ENCODE results near the gene OR10R2.
"Not testable (repeated sequence)": the region's sequence is repeated elsewhere in the genome, so short reads cannot be mapped to it uniquely, and the experiment has no call there.

The OR10R2 gene

GRCh38 chr1:158471920-158472319 is at the start of gene OR10R2:
OR10R2 (plus strand) TSS chr1:158472220; CDS start chr1:158472326, 106 bp downstream.
- ChIA-PET POLR2A (no interaction called here), CTCF (no interaction called here)
- TF ChIP-seq CTCF (IDR thresholded peaks at IDR 0.05; ENCODE audit: insufficient read depth, low read length, missing control alignments), result no peak
- H3K4me3 ChIP-seq (ENCODE audit: low read depth, low read length), result no peak within 1 kb of the TSS
- DNase-seq (ENCODE audit: low read depth, low spot score), result no peak

- no peak for DNase-seq (ENCODE audit: low read depth, low spot score)
- H3K4me3 ChIP-seq (ENCODE audit: low read depth, low read length), result no peak overlapping the region
- no peak for TF ChIP-seq CTCF (IDR thresholded peaks at IDR 0.05; ENCODE audit: insufficient read depth, low read length, missing control alignments)
- ChIA-PET CTCF (no interaction called here), POLR2A (no interaction called here)
Measured at GRCh38 chr1:158425027-158425426, 47.0 kb upstream of the OR10R2 start.

- CTCF ChIA-PET, result no interaction called here
- DNase-seq (ENCODE audit: low read depth, low spot score), result no peak
- POLR2A ChIA-PET, result no interaction called here
- no peak for TF ChIP-seq CTCF (IDR thresholded peaks at IDR 0.05; ENCODE audit: insufficient read depth, low read length, missing control alignments)
- H3K4me3 ChIP-seq (ENCODE audit: low read depth, low read length), result no peak within 1 kb of the TSS
Measured at GRCh38 chr1:158426137-158426536, 45.9 kb upstream of the OR10R2 start, which contains the start of gene OR10K2. OR10K2 (minus strand) TSS chr1:158426237; CDS start chr1:158420866, 5,371 bp downstream.

GRCh38 chr1:158430163-158430562 is 41.9 kb upstream of the OR10R2 start:
- DNase-seq (ENCODE audit: low read depth, low spot score); CTCF ChIA-PET; POLR2A ChIA-PET; H3K4me3 ChIP-seq (ENCODE audit: low read depth, low read length): not testable (repeated sequence)

- ChIA-PET CTCF (no interaction called here), POLR2A (no interaction called here)
- no peak for DNase-seq (ENCODE audit: low read depth, low spot score)
- TF ChIP-seq CTCF (IDR thresholded peaks at IDR 0.05; ENCODE audit: insufficient read depth, low read length, missing control alignments), result no peak
- no peak overlapping the region for H3K4me3 ChIP-seq (ENCODE audit: low read depth, low read length)
Measured at GRCh38 chr1:158434741-158435140, 37.3 kb upstream of the OR10R2 start.

GRCh38 chr1:158445376-158445775 is 26.6 kb upstream of the OR10R2 start:
- no peak for TF ChIP-seq CTCF (IDR thresholded peaks at IDR 0.05; ENCODE audit: insufficient read depth, low read length, missing control alignments)
- H3K4me3 ChIP-seq (ENCODE audit: low read depth, low read length), result no peak overlapping the region
- ChIA-PET CTCF (no interaction called here), POLR2A (no interaction called here)
- no peak for DNase-seq (ENCODE audit: low read depth, low spot score)

- no peak for TF ChIP-seq CTCF (IDR thresholded peaks at IDR 0.05; ENCODE audit: insufficient read depth, low read length, missing control alignments)
- ChIA-PET CTCF (no interaction called here), POLR2A (no interaction called here)
- no peak overlapping the region for H3K4me3 ChIP-seq (ENCODE audit: low read depth, low read length)
- no peak for DNase-seq (ENCODE audit: low read depth, low spot score)
Measured at GRCh38 chr1:158454537-158454936, 17.5 kb upstream of the OR10R2 start.

All from AG04449 (cell line).